Gastroesophageal sphincter (tissue), 3 donors: ENCODE results near the gene NOX3.

Source experiments
- CTCF ChIP-seq, 4 experiments: fragments of 200-600 bp in 2 of 4; fragments of 450-650 bp in 2 of 4; sonication (generic) in 1 of 4; IDR thresholded peaks; one replicate each; pipeline ENCODE4 v1.5.1; 2017 to 2019; ENCODE audit warnings: antibody characterized with exemption in 4 of 4, mild to moderate bottlenecking in 2 of 4, moderate library complexity in 2 of 4
- EP300 ChIP-seq: sonication (generic); formaldehyde crosslinking; IDR thresholded peaks from one replicate; pipeline ENCODE4 v1.6.1; 2017; ENCODE audit warnings: antibody characterized with exemption, mild to moderate bottlenecking

- TF ChIP-seq CTCF (IDR thresholded peaks at IDR 0.05) = no peak
- no peak for TF ChIP-seq EP300
These were observed 101.5 kb downstream of the NOX3 start for GRCh38 chr6:155354167-155354566.
